ENCODE measurements around the gene RAPGEF5. TPM values are rescaled to one million over a fixed set of nuclear protein-coding genes. Genes with fewer than 3 reads are reported as not detected.
"Not testable (repeated sequence)": the region's sequence is repeated elsewhere in the genome, so short reads cannot be mapped to it uniquely, and the experiment has no call there.

The RAPGEF5 gene
- total and polyA plus RNA-seq, 4 donors: 16.1 to 308 (median 61.4) TPM

DNA sequence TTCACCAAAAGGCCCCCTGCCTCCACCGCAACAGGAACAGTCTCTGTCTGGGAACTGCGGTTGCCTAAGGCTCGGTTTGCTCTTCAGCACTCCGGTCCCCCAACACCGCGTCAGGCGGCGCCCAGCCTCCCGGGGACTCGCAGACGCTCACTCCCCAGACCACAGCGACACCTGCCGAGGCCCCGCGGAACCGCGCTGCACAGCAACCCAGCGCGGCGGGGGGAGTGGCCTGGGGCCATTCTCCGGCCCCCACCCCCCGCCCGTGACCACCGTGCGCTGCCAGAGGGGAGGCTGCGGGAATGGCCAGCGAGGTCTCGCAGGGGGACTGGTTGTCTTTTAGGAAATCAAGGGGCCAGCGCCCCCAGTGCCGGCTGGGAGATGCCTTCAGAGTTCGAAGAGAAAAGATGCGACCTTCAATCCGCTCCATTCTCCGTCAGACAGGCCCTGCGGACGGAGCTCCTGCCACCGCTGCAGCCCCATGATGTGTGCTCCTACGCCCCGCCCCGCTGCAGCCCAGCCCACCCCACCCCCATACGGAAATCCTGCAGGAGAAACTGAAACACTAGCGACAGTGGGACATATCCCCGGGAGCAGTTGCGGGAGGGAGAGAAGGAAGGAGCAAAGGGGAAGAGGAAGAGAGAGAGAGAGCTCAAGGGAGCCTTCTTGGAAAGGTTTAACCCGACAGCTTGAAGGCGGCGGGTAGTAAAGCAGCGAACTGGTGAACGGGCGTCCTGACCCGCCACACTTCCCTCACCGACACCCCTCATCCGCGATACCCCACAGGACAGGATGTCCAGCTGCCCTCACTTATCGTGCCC is 273.9 kb downstream of the RAPGEF5 start:
- no peaks in the 10 kb centered on the region for H3K36me3 ChIP-seq (ENCODE audit: control insufficient read depth in 4 of 4, insufficient read depth in 4 of 4, low read length in 4 of 4)
- TF ChIP-seq, protein P1, sequence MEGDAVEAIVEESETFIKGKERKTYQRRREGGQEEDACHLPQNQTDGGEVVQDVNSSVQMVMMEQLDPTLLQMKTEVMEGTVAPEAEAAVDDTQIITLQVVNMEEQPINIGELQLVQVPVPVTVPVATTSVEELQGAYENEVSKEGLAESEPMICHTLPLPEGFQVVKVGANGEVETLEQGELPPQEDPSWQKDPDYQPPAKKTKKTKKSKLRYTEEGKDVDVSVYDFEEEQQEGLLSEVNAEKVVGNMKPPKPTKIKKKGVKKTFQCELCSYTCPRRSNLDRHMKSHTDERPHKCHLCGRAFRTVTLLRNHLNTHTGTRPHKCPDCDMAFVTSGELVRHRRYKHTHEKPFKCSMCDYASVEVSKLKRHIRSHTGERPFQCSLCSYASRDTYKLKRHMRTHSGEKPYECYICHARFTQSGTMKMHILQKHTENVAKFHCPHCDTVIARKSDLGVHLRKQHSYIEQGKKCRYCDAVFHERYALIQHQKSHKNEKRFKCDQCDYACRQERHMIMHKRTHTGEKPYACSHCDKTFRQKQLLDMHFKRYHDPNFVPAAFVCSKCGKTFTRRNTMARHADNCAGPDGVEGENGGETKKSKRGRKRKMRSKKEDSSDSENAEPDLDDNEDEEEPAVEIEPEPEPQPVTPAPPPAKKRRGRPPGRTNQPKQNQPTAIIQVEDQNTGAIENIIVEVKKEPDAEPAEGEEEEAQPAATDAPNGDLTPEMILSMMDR (IDR thresholded peaks at IDR 0.05; ENCODE audit: control extremely low read depth, extremely low read depth): peak; percentile 77
- ATAC-seq (ENCODE audit: insufficient read depth, low FRiP score): peak; percentile 95
- peaks cover 0 to 12% (median 0%) of the 10 kb centered on the region in 5 donors for H3K4me1 ChIP-seq (ENCODE audit: control insufficient read depth in 5 of 5, insufficient read depth in 5 of 5, low read length in 5 of 5)
- peak overlapping the region; percentile 36 for H3K4me3 ChIP-seq
- peaks cover 0 to 14% (median 3%) of the 10 kb centered on the region in 3 donors for H3K27me3 ChIP-seq (ENCODE audit: control insufficient read depth in 3 of 3, insufficient read depth in 3 of 3, low read length in 2 of 3)
- H3K27ac ChIP-seq (ENCODE audit: low read depth in 1 of 2, low read length in 1 of 2): peak overlapping the region; percentile 60 to 90
- H3K9ac ChIP-seq (ENCODE audit: insufficient read depth in 1 of 2, low read length in 2 of 2): peak overlapping the region; percentile 66 to 87
- WGBS, 2 donors: 1% methylated on average over 54 to 55 of the region's 55 CpGs
- DNase-seq: peak; percentile 91 to 95 (median 93)
- no peaks in the 10 kb centered on the region for H3K9me3 ChIP-seq (ENCODE audit: control insufficient read depth in 4 of 4, insufficient read depth in 3 of 4, low read length in 3 of 4)

DNA sequence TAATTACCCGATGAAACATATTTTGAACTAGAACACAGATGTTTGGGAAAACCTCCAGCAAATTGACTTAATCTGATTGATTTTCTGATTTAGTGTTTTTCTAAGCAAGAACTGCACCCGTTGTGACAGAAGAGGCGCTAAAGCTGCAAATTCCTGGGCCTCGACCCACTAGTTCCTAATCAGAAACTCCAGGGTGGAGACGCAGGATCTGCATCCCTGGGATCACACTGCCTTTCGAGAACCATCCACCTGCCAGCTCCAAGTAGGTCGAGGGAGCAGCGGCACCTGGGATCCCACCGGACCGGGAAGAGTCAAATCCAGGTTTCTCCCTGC is 274.4 kb downstream of the RAPGEF5 start:
- ATAC-seq (ENCODE audit: insufficient read depth, low FRiP score) (peak; percentile 10), DNase-seq (peak in 1 of 3 donors; percentile 28)
- Histone ChIP-seq H3K27ac (ENCODE audit: low read depth in 1 of 2, low read length in 1 of 2) (peak overlapping the region in 1 of 2 donors; percentile 90), H3K36me3 (ENCODE audit: control insufficient read depth in 4 of 4, insufficient read depth in 4 of 4, low read length in 4 of 4) (no peaks in the 10 kb centered on the region), H3K4me3 (peak overlapping the region; percentile 36), H3K4me1 (ENCODE audit: control insufficient read depth in 5 of 5, insufficient read depth in 5 of 5, low read length in 5 of 5) (peaks cover 0 to 12% (median 0%) of the 10 kb centered on the region in 5 donors), H3K9ac (ENCODE audit: insufficient read depth in 1 of 2, low read length in 2 of 2) (peak overlapping the region in 1 of 2 donors; percentile 66), H3K9me3 (ENCODE audit: control insufficient read depth in 4 of 4, insufficient read depth in 3 of 4, low read length in 3 of 4) (no peaks in the 10 kb centered on the region), H3K27me3 (ENCODE audit: control insufficient read depth in 3 of 3, insufficient read depth in 3 of 3, low read length in 2 of 3) (peaks cover 0 to 17% (median 3%) of the 10 kb centered on the region in 3 donors)
- WGBS, 2 donors: 9% methylated on average over 10 of the region's 10 CpGs
- TF ChIP-seq, protein P1 (IDR thresholded peaks at IDR 0.05; ENCODE audit: control extremely low read depth, extremely low read depth): no peak

DNA sequence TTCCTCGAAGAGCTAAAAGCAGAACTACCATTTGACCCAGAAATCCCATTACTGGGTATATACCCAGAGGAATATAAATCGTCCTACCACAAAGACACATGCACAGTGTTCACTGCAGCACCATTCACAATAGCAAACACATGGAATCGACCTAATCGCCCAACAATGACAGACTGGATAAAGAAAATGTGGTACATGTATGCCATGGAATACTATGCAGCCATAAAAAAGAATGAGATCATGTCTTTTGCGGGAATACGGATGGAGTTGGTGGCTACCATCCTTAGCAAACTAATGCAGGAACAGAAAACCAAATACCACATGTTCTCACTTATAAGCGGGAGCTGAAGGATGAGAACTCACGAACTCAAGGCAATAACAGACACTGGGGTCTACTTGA is 276.7 kb downstream of the RAPGEF5 start:
- H3K4me1 ChIP-seq (ENCODE audit: control insufficient read depth in 5 of 5, insufficient read depth in 5 of 5, low read length in 5 of 5): peaks cover 0 to 12% (median 0%) of the 10 kb centered on the region in 5 donors
- H3K27ac ChIP-seq (ENCODE audit: low read depth in 1 of 2, low read length in 1 of 2); DNase-seq; H3K36me3 ChIP-seq (ENCODE audit: control insufficient read depth in 4 of 4, insufficient read depth in 4 of 4, low read length in 4 of 4); ATAC-seq (ENCODE audit: insufficient read depth, low FRiP score); H3K9me3 ChIP-seq (ENCODE audit: control insufficient read depth in 4 of 4, insufficient read depth in 3 of 4, low read length in 3 of 4); H3K9ac ChIP-seq (ENCODE audit: insufficient read depth in 1 of 2, low read length in 2 of 2); H3K4me3 ChIP-seq: not testable (repeated sequence)
- 95 to 96% methylated on average over 8 of the region's 8 CpGs for WGBS, 2 donors
- H3K27me3 ChIP-seq (ENCODE audit: control insufficient read depth in 3 of 3, insufficient read depth in 3 of 3, low read length in 2 of 3): peaks cover 0 to 17% (median 3%) of the 10 kb centered on the region in 3 donors

DNA sequence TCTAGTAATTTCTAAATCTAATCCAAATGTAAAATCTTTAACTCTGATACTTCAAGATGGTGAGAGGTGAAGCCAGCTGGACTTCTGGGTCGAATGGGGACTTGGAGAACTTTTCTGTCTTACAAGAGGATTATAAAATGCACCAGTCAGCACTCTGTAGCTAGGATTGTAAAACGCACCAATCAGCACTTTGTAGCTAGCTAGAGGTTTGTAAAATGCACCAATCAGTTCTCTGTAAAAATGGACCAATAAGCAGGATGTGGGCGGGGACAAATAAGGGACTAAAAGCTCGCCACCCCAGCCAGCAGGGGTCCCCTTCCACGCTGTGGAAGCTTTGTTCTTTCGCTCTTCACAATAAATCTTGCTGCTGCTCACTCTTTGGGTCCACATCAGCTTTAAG is 278.1 kb downstream of the RAPGEF5 start:
- WGBS, 2 donors: 88 to 95% methylated on average over 6 of the region's 6 CpGs
- not testable (repeated sequence) for H3K9me3 ChIP-seq (ENCODE audit: control insufficient read depth in 4 of 4, insufficient read depth in 3 of 4, low read length in 3 of 4); H3K9ac ChIP-seq (ENCODE audit: insufficient read depth in 1 of 2, low read length in 2 of 2); H3K4me3 ChIP-seq; ATAC-seq (ENCODE audit: insufficient read depth, low FRiP score); DNase-seq; H3K27ac ChIP-seq (ENCODE audit: low read depth in 1 of 2, low read length in 1 of 2); H3K36me3 ChIP-seq (ENCODE audit: control insufficient read depth in 4 of 4, insufficient read depth in 4 of 4, low read length in 4 of 4)
- Histone ChIP-seq H3K27me3 (ENCODE audit: control insufficient read depth in 3 of 3, insufficient read depth in 3 of 3, low read length in 2 of 3) (peaks cover 0 to 18% (median 3%) of the 10 kb centered on the region in 3 donors), H3K4me1 (ENCODE audit: control insufficient read depth in 5 of 5, insufficient read depth in 5 of 5, low read length in 5 of 5) (peaks cover 0 to 14% (median 0%) of the 10 kb centered on the region in 5 donors)

Data from lung (tissue), 12 donors.